ENCODE data around the gene CCDC47. TPM values are rescaled to one million over a fixed set of nuclear protein-coding genes. Genes with fewer than 3 reads are reported as not detected.
A peak's percentile ranks its signal among the peaks of the same experiment; 100 is the strongest.
"Not testable (repeated sequence)": the region's sequence is repeated elsewhere in the genome, so short reads cannot be mapped to it uniquely, and the experiment has no call there.

Gene CCDC47
- total RNA-seq, 2 experiments from 2014 or later = 91.6 to 93.5 TPM

DNA sequence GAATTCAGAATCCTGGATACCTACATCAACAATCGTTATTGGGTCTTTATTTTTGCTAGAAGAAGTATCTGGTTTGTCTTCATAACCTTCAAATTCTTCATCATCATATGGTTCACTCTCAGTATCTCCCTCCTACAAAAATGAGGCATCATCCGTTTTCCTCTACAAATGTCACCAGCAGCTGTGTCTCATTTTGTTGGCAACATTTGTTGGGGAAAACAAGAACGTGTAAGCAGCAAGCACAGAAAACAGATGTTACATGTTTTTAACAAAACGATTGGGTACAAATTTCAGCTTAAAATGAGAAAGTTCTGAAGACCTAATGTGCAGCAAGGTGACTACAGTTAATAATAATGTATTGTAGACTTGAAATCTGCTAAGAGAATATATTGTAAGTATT lies 8.7 kb downstream of the CCDC47 start:
- Mint-ChIP-seq H3K27ac (no peak overlapping the region), H3K4me1 (peaks cover 37% of the 10 kb centered on the region)

DNA sequence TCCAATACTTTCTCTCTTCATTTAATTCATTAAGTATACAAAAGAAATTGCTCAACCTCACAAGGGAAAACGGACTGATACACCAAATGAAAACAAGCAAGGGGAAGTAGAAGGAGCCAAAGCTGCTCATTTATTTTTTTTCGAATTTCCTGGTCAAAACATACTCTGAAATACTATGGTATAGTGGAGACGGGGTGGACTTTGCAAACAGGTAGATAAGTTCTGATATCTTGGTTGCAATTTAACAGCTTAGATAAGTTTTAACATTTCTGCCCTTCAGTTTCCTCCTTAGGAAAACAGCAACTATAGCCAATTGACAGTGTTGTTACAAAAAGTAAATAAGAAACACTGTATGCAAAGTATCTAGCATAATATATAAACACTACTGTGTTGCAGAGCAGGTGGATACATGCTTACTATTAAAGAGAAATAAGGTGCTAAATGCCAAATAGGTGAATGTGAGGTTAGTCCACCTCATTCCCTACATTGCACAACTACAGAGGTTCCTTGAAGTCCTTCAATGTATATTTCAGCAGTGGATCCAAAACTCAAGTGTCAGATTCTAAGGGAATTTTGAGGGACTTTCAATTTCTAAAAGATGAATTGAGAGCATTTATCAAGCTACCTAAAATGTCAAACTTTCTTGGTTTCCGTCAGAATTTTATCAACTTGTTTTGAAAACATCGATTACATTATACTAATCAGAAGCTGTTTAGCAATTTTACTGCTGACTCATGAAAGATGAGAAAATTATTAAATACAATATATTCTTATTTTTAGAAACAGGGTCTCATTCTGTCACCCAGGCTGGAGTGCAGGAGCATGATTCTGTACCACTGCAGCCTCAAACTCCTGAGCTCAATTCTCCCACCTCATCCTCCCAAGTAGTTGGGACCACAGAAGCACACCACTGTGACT lies 11.0 kb downstream of the CCDC47 start:
- Mint-ChIP-seq H3K9me3 (no peaks in the 10 kb centered on the region), H3K36me3 (peaks cover 40% of the 10 kb centered on the region), H3K4me3 (no peak overlapping the region), H3K27ac (peak overlapping the region; percentile 25), H3K4me1 (peaks cover 23% of the 10 kb centered on the region), H3K27me3 (no peaks in the 10 kb centered on the region)
- no peak for DNase-seq

More for the DNA sequence above, 8.7 kb downstream of the CCDC47 start:
- Mint-ChIP-seq H3K9me3 (no peaks in the 10 kb centered on the region), H3K27me3 (no peaks in the 10 kb centered on the region), H3K4me3 (no peak overlapping the region), H3K36me3 (peaks cover 34% of the 10 kb centered on the region)
- no peak for DNase-seq

DNA sequence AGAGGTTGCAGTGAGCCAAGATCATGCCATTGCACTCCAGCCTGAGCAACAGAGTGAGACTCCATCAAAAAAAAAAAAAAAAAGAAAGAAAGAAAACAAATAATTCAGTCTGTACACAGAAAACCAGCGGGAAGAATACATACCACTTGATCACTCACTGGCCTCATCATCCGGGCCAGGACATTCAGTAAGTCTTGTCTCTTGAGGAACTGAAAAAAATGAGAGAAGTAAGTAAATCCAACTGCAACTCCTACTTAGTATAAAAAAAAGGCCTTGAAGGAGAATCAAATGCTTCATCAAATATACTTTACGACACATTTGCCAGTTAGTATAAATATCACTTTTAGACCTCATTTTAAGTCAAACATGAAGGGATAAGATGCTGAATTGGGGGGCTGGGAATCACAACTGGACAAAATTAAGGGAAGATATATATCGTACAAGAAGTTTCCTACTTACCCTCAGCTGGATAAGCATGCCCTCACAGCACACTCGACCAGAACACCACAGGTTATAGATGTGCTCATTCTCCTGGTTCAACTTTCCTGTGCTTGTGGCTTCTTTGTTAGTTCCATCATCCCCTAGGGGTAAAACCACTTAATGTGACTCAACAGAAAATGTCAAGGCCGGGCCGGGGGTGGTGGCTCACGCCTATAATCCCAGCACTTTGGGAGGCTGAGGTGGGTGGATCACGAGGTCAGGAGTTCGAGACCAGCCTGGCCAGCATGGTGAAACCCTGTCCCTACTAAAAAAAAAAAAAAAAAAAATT lies 12.4 kb downstream of the CCDC47 start:
- DNase-seq = peak; percentile 12
- peak overlapping the region; percentile 38 for H3K27ac Mint-ChIP-seq
- H3K4me1 Mint-ChIP-seq = peaks cover 12% of the 10 kb centered on the region
- no peak overlapping the region for H3K4me3 Mint-ChIP-seq
- no peaks in the 10 kb centered on the region for H3K9me3 Mint-ChIP-seq
- H3K36me3 Mint-ChIP-seq = peaks cover 33% of the 10 kb centered on the region
- no peaks in the 10 kb centered on the region for H3K27me3 Mint-ChIP-seq

DNA sequence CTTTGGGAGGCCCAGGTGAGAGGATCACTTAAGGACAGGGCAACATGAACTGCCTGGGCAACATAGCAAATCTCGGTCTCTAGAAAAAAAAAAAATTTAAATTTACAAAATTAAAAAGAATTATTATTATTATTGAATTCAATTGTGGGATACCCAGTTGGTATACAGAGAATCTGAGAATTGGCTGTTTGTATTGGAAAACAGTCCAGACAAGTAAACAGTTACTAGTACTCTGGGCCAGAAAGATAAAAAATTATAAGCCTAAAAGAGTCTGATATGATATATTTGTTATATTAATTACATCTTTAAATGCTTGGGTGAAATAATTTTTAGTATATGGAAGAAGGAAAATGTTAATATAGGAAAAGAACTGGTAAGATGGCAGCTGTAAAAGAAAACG lies 15.0 kb downstream of the CCDC47 start:
- H3K27ac Mint-ChIP-seq = no peak overlapping the region
- H3K4me3 Mint-ChIP-seq = no peak overlapping the region
- no peaks in the 10 kb centered on the region for H3K27me3 Mint-ChIP-seq
- peaks cover 10% of the 10 kb centered on the region for H3K4me1 Mint-ChIP-seq
- peaks cover 30% of the 10 kb centered on the region for H3K36me3 Mint-ChIP-seq
- H3K9me3 Mint-ChIP-seq = no peaks in the 10 kb centered on the region
- no peak for DNase-seq

DNA sequence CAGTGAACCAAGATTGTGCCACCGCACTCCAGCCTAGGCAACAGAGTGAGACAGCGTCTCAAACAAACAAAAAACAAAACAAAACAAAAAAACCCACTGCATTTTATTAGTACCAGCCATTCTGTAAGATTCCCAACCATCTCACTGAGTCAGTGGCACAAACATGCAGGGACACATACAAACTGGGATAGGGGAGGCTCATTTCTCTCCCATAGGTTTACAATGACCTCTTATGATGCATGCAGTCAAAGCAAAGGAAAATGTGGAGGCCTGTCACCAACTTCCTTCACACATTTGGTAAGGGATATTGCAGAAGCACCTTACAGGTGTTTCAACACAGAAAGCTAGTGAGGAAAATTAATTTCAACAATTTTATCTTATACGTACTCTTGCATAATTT lies 19.4 kb downstream of the CCDC47 start:
- H3K36me3 Mint-ChIP-seq = peaks cover 35% of the 10 kb centered on the region
- no peak overlapping the region for H3K4me3 Mint-ChIP-seq
- no peak for DNase-seq
- no peak overlapping the region for H3K27ac Mint-ChIP-seq
- no peaks in the 10 kb centered on the region for H3K9me3 Mint-ChIP-seq
- H3K27me3 Mint-ChIP-seq = no peaks in the 10 kb centered on the region
- peaks cover 20% of the 10 kb centered on the region for H3K4me1 Mint-ChIP-seq

DNA sequence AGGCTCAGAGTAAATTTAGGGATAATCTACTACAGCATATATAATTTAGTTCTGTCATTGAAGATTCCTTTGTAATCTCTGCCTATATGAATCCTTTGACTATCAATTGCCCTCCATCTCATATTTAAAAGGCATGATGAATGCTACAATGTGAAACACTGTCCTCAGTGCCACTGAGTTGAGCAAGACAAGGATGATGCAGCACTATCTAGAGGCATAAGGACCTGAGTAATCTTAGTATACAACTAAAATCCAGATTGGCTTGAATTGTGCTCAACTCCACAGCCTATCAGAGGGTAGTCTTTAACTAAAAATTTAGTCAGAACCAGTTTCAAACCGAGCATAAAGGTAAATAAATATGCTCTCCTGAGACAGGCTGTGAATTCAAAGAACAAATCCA lies 20.2 kb downstream of the CCDC47 start:
- no peak overlapping the region for H3K27ac Mint-ChIP-seq
- peaks cover 36% of the 10 kb centered on the region for H3K36me3 Mint-ChIP-seq
- H3K9me3 Mint-ChIP-seq = no peaks in the 10 kb centered on the region
- peaks cover 20% of the 10 kb centered on the region for H3K4me1 Mint-ChIP-seq
- DNase-seq = no peak
- no peaks in the 10 kb centered on the region for H3K27me3 Mint-ChIP-seq
- H3K4me3 Mint-ChIP-seq = no peak overlapping the region

DNA sequence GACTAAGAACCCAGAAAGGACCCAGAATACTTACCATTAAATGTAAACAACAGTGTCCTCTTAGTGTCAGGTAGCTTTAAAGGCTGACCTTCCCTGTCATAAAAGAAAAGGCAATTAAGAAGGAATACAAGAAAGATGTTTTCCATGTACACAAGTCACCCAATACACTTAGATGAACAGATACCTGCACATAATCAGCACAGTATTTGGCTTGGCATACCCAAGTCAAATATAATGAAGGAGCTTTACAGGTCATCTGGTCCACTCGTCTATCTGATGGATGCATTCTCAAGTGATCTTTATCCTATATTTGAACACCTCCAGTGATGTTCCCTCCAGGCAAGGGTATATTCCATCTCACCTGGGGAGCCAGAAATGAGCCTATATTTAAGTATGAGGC lies 20.7 kb downstream of the CCDC47 start:
- Mint-ChIP-seq H3K9me3 (no peaks in the 10 kb centered on the region), H3K4me1 (peaks cover 20% of the 10 kb centered on the region), H3K27me3 (no peaks in the 10 kb centered on the region), H3K36me3 (peaks cover 34% of the 10 kb centered on the region), H3K27ac (no peak overlapping the region), H3K4me3 (no peak overlapping the region)
- DNase-seq = no peak

DNA sequence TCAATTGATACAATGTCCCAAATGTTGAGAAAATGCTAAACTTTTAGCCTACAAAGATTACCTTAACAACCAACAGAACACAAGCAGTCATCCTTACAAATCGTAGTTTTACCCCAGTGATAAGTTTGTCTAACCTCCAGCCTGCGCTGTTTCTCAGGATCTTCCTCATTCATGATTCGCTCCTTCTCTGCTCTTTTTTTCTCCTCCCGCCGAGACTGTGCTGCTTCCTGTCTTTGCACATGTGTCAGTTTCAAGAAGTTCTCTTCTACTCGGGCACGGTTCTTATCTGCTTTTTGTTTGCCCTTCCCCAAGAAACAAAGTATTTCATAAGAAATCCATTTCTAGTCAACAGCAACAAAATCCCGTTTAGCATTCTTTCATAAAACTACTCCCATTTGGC lies 21.6 kb downstream of the CCDC47 start:
- Mint-ChIP-seq H3K36me3 (peaks cover 37% of the 10 kb centered on the region), H3K9me3 (no peaks in the 10 kb centered on the region), H3K4me1 (peaks cover 20% of the 10 kb centered on the region), H3K4me3 (peak overlapping the region; percentile 38), H3K27me3 (no peaks in the 10 kb centered on the region), H3K27ac (peak overlapping the region; percentile 80)
- DNase-seq = peak; percentile 16

DNA sequence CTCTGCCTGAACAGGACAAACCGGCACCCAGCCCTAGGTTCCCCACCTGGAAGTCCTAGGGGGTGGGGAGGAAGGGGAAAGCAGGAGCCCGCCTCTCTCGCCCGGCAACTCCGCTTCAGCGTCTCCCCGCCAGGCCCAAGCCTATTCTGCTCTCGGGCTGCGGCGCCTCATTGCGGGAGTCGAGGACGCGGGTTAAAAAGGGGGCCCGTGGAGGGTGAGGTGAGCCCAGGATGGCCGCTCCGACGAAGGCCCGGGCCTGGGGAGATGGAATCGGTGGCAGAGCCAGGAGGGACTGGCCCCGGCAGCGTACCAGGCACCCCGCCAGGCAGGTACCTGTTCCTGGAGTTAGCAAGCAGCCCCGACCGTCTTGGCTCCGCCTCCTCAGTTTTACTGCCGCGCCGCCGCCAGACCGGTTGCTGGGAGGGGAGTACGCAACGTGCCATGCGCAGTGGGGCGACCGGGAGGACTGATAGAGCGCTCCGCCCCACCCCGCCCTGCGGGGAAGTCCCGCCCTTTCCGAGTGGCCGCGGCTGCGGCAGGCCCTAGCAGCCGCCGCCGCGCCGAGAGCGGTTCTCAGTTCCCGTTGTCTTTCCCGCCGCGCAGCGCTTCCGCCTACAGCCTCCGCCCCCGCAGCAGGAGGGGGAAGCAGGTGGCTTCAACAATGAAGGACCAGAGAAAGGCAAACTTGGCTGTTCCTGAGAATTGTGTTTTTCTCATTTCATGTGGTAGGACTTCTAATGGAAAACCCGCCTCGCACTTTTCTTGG lies 31.8 kb downstream of the CCDC47 start, which contains the start of gene STRADA:
Gene STRADA, minus strand, starts transcription at position 392 of the 766 bp plus-strand sequence. CDS start 13,430 bp downstream, outside the sequence.
- Mint-ChIP-seq H3K27me3 (no peaks in the 10 kb centered on the region), H3K4me3 (peak within 1 kb of the TSS; percentile 99), H3K9me3 (no peaks in the 10 kb centered on the region), H3K4me1 (peaks cover 20% of the 10 kb centered on the region), H3K36me3 (peaks cover 4% of the 10 kb centered on the region), H3K27ac (peak within 1 kb of the TSS; percentile 91)
- peak; percentile 99 for DNase-seq

DNA sequence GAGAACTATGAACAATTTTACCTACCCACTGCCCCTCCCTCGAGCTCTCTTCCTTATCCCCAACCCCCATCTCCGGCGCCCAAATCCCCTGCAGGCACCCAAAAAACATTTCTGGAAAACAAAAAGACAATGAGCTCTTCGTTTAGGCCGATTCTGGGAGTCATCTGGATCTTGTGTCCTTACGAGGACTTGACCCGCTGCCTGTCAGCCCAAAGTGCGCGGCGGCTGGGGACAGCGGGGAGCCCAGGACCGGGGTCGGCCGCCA lies 32.3 kb downstream of the CCDC47 start:
- Mint-ChIP-seq H3K36me3 (peaks cover 3% of the 10 kb centered on the region), H3K9me3 (no peaks in the 10 kb centered on the region), H3K4me3 (peak overlapping the region; percentile 99), H3K27ac (peak overlapping the region; percentile 91), H3K4me1 (peaks cover 18% of the 10 kb centered on the region), H3K27me3 (no peaks in the 10 kb centered on the region)
- DNase-seq = no peak

DNA sequence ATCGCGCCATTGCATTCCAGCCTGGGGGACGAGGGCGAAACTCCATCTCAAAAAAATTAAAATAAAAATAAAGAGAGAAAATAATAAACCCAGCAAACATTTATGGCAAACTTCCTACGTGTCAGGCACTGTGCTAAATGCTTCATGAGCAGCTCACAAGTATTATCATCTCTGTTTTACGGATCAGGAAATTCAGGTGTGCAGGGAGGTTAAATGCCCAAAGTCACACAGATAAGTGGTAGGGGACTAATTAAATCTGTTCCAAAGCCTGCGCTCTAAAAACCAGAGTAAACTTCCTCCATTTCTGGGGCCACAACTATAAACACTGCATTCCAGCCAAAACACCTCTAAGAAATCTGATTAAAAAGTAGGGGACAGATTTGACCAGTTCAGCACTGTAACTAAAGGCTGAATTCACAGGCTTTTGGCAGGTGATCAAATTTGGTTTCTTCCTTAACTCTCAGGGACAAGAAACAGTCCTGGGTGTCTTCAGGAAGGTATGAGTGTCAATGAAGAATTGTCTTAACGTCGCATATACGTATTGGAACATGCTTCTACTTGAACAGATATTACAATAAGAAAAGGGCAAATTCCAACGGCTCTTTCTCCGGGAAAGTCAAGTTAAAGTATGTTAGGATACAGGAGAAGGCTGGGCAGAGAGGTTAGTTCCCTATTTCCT lies 32.8 kb downstream of the CCDC47 start:
- peak overlapping the region; percentile 91 for H3K27ac Mint-ChIP-seq

DNA sequence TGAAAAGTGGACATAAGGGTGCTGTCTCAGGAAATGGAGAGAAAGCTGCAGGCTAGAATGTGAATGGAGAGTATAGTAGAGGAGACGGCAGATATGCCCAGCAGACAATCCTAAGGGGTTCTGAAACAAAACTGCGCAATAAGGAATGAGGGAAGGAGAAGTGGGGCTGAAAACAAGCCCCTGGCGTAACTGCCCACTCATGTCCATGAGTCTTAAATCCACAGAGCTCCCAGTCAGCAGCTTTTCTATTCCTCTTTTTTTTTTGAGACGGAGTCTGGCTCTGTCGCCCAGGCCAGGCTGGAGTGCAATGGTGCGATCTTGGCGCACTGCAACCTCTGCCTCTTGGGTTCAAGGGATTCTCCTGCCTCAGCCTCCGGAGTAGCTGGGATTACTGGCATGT lies 37.7 kb downstream of the CCDC47 start:
- Mint-ChIP-seq H3K9me3 (no peaks in the 10 kb centered on the region), H3K36me3 (peaks cover 3% of the 10 kb centered on the region), H3K4me3 (no peak overlapping the region), H3K4me1 (peaks cover 11% of the 10 kb centered on the region), H3K27me3 (no peaks in the 10 kb centered on the region), H3K27ac (no peak overlapping the region)
- no peak for DNase-seq

More for the DNA sequence above, 32.8 kb downstream of the CCDC47 start:
- H3K27me3 Mint-ChIP-seq = no peaks in the 10 kb centered on the region
- H3K9me3 Mint-ChIP-seq = no peaks in the 10 kb centered on the region
- H3K4me1 Mint-ChIP-seq = peaks cover 16% of the 10 kb centered on the region
- no peak for DNase-seq
- peaks cover 3% of the 10 kb centered on the region for H3K36me3 Mint-ChIP-seq
- H3K4me3 Mint-ChIP-seq = peak overlapping the region; percentile 99

DNA sequence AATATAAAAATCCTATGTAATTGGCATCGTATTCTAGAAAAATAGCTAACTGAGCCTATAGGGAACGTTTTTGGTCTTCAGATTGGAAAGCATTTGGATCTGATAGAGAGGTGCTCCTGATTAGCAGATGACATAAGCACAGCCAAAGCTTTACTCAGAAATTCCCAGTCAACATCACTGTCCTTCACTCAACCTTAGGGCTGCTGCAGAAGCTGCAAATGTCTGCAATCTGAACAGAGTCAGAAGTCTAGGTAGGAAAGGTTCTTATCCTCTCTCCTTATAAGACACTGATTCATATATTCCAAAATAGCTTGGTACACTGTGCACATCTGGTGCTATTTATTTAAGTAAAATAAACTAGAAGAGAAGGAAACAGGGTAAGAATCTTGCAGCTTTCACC lies 51.0 kb downstream of the CCDC47 start:
- H3K27ac Mint-ChIP-seq = no peak overlapping the region
- H3K27me3 Mint-ChIP-seq = no peaks in the 10 kb centered on the region
- H3K36me3 Mint-ChIP-seq = peaks cover 5% of the 10 kb centered on the region
- H3K4me3 Mint-ChIP-seq = no peak overlapping the region
- no peaks in the 10 kb centered on the region for H3K9me3 Mint-ChIP-seq
- DNase-seq = no peak
- no peaks in the 10 kb centered on the region for H3K4me1 Mint-ChIP-seq

DNA sequence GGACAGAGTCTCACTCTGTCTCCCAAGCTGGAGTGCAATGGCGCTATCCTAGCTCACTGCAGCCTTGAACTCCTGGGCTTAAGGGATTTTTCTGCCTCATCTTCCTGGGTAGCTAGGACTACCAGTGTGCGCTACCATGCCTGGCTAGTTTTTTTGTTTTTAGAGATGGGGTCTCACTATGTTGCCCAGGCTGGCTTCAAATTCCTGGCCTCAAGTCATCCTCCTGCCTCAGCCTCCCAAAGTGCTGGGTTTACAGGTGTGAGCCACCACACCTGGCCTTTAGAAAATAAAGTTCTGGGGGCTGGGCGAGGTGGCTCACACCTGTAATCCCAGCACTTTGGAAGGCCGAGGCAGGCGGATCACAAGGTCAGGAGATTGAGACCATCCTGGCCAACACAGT lies 53.2 kb downstream of the CCDC47 start:
- H3K27ac Mint-ChIP-seq, H3K9me3 Mint-ChIP-seq, DNase-seq, H3K36me3 Mint-ChIP-seq, H3K4me3 Mint-ChIP-seq, H3K4me1 Mint-ChIP-seq, H3K27me3 Mint-ChIP-seq: not testable (repeated sequence)

Measured in activated naive CD8-positive, alpha-beta T cell treated with anti-CD3 and anti-CD28 coated beads for 36 hours (primary cell).